Limb (tissue), 2 donors: ENCODE measurements around the gene PCYT2.

ENCODE experiments used
- DNase-seq, 2 donors: peaks; one replicate each; pipeline ENCODE4 v3.0.0-alpha.2; 2016; ENCODE audit errors: extremely low spot score in 2 of 2

Gene PCYT2

DNA sequence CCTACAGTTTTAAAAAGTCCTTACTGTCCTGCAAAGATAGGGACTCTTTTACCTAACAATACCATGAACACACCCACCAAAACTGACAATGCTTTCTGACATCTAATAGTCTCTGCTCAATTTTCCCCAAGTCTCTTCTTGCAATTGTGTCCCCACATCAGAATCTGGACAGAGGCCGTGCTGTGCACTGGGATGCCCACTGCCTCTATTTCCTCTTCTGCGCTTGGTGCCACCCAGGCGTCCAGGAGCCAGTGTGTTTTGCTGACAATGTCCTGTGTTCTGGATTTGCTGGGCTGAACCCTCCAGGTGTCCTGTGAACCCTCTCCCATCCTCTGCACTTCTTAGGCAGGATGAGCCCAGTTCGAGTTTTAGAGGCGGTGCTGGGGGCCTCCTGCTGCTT is 33.6 kb downstream of the PCYT2 start:
- DNase-seq, result no peak

DNA sequence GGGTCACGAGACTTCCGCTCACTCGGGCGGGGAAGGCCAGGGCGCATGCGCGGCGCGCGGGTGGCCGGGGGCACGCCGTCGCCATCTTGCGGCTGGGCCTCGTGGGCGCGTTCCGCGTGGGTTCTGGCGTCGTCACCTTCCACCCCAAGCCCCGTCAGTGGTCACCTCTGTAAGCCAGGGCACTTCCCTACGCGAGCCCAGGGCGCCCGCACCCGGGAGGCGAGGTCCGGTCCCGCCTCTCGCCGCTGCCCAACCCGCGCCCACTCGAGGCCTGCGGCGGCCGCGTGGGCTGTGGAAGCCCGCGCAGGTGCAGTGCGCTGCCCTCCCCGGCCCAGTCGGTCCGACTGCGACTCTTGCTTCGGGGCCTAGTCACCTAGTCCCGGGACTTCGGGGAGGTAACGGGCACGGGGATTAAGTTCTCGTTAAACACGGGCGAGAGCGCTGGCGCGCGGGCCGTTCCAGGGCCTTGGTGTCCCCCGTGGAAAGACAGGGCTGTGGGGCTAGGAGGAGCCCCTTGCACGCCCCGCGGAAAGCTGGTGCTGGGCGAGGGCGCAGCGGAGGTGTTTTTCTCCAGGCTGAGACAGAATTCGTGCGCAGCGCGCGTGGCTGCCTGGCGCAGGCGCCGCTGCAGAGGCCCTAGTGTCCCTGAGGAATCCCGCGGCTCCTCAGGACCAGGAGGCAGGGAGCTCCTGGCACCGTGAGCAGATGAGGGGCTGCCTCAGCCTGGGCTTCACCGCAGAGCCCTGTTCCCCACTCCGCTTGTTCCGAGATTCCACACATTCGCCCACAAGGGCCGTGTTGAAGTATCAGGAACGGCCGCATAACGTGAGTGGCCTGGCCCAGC is 39.6 kb downstream of the PCYT2 start:
- peak; percentile 91 to 95 for DNase-seq

DNA sequence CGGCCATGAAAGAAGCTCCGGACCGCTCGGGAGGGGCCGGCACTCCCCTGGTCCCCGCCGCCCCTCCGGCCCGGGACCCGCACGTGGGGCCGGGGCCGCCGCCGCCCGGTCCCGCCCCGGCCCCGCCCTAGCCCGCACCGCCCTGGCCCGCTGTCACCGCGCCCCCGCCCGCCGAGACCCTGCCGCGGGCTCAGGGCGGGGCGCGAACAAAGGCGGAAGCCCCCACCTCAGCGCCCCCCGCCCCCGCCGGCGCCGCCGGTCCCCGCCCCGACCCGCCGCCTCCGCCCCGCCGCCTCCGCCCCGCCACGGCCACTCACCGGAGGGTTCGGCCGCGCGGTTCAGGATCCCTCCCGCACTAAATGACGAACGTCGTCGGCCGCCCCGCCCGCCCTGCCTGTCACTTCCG is 40.2 kb downstream of the PCYT2 start, which contains the start of gene ARHGDIA:
Gene ARHGDIA, minus strand, starts transcription at position 357 of the 406 bp plus-strand sequence. CDS start 1,407 bp downstream, outside the sequence.
- no peak for DNase-seq

DNA sequence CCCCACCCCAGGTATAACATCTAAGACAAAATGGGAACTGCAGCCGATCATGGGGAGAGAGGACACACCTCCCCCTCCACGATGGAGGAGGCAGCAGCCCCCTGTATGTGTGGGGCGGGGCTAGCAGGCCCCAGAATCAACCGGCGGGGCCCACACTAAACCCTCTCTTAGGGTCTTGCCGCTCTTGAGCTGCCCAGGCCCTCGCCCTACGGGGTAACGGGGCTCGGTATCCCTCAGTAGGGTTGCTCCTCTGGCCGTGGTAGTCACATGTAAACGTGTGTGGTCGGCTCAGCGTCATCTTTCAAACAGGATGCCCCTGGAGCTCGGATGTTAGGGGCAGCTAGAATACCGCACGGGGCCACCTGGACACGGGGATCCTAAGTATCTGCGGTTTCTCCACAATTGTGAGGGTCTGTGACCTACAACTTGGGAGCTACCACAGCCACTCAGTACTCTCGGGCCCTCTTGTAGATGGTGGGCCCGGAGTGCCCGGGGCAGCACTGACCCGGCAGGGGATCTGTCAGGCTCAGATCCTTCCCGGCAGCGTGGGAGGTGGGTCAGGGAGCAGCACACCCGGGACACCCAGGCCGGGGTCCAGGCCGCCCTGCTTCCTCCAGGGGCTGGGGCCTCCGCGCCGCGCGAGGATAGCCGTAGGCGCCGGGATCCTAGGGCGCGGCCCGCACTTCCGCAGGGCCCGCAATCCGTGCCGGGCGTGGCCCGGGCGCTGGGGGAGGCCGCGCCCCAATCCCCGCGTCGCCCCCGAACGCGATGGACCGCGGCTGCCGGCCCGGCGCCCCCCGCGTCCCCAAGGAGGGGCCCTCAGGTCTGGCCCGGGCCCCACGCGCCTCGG is 40.8 kb downstream of the PCYT2 start:
- DNase-seq, result peak in 1 of 2 donors; percentile 65

DNA sequence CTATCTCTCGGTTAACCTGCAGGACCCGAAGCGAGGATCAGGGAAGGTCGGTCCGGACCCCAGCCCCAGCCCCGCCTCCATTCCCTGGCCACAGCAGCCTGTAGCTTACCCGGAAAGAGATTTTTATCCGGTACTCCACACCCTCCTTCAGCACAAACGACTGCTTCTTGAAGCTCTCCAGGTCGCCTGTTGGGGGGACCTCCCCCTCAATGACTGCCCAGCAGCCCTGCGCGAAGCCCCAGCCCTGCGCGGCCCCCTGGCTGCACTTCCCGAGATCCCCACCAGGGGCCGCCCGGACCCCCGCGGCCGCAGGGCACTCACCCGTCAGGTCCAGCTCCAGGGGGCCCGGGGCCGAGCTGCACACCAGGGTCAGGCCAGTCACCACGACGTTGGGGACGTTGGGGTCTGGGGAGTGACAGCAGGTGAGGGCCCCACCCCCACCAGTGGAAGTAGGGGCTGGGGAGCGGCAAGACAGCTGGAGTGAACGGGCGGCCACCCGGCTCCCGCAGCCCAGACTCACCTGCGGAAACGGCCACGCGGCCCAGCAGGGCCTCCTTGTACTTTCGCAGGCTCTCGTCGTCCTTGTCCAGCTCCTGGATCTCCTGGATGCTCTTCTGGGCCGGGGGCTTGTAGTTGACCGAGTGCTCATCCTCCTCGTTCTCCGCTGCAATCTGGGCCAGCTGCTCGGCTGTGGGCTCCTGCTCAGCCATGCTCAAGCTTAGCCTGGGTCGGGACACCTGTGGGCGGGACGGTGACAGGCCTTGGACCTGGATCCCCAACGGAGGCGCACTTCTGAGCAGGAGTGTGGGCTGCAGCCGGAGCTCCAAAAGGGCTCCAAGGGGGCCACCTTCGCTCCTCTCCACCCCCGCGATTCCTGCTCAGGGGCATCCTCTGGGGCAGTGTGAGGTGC is 41.7 kb downstream of the PCYT2 start:
- peak in 1 of 2 donors; percentile 81 for DNase-seq

DNA sequence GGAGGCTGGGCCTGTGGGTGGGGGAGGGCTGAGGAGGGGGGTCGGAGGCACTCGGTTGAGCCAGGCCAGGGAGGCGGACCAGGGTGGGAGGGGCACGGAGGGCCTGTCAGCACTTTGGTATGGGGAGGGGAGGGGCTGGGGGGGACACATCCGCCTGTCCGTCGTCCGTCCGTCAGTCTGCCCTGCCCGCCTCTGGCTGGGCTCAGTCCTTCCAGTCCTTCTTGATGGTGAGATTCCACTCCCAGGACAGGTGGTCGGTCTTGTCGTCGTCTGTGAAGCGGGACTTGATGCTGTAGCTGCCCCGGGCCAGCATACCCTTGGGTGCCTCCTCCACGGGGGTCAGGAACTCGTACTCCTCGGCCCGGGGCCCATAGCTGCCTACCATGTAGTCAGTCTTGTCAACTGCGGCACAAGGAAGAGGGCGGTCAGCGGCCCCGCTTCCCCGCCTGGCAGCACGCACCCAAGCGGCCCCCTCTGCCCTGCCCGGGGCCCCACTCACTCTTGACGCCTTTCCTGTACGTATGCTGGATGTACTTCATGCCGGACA is 42.5 kb downstream of the PCYT2 start:
- DNase-seq, result peak in 1 of 2 donors; percentile 61

DNA sequence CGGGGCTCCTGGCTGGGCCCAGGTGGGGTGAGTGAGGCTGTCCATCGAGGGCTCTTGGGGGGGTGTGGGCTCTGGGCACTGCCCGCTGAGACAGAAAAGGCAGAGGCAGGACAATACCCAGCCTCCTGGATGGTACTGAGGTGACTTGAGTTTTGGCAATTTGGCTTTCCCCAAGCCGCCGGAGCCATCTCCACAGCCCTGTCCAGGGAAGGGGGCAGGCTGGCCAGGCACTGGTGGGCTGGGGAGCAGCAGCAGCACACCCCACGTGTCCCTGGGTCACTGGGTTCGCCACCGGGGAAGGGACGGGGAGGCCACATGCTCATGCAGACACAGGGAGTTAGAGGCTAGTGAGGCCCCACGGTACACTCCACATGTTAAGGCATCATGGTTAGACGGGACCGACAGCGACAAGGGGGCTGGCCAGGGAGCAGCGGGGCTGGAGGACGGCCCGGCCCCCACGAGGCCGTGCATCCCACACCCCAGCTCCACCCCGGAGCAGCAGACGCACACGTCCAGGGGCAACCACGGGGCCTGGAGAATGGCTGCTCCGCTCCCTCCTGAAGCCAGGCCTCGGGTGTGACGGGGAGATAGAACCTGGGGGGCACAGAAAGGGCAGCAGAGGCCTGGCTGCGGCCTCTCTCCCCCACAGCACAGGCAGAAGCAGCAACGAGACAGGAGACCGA is 43.1 kb downstream of the PCYT2 start:
- no peak for DNase-seq

DNA sequence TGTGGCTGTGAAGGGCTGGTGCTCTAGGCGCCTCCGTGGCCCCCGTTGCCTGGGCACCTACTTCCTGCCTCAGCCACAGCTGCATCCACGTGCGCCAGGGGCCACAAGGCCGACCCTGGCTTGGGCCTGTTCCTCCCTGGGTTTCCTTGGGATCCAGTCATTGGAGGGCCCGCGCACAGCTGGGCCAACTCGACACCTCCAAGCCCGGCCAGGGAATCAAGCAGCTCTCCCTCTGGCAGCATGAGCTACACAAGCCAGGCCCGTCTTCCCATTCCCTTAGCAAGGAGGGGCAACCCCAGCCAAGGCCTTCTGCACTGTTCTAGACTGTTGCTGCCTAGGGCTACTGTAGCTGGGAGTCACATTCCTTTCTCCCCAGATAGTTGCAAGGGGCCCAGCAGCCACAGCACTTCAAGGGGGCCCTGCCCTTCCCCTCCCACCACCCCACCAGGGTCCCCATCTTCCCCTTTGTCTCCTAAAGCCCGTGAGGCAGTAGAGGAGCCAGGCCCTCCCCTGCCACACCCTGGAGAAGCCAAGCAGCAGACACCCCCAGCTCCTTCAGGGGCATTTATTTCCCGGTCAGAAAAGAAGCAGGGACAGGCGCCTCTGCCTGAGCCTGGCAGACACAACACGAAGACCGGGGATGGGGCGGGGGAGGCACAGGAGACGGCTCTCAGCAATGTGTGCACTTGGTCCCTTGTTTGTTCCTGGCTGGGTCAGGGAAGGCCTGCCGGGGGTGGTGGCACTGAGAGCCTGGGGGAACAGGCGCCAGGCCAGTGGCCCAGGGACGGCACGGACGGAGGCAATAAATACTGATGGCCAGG is 43.8 kb downstream of the PCYT2 start:
- DNase-seq, result no peak

DNA sequence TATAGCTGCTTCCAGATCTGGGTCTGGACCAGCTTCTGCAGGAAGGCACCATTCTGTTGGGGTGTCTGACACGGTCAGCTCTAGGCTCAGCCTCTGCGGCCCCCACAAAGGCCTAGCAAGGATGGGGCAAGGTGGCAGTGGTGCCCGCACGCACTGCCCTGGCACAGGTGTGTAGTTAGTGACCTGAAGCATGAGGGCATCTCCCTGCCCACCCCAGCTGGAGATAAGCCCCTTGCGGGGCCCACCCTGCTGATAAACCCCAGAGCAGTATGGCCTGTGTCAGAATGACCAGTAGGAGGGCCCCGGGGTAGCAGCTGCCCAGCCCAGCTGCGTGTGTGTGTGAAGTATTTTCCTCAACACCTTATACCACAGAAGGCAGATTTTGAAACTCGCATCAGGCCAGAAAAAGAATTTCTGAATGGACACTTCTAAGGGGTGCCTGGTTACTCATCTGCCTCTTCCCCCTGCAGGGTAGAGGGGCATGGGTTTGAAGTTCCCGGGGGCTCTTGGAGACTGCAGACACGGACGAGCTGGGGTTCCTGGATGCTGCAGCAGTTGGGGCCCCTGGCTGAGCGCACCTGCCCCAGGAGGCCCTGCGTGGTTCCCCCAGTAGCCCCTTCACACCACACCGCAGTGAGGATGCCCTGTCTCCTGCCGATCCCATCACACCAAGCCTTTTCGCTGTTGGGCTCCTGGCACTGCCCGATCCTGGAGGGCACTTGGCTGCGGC is 44.6 kb downstream of the PCYT2 start:
- DNase-seq, result no peak

DNA sequence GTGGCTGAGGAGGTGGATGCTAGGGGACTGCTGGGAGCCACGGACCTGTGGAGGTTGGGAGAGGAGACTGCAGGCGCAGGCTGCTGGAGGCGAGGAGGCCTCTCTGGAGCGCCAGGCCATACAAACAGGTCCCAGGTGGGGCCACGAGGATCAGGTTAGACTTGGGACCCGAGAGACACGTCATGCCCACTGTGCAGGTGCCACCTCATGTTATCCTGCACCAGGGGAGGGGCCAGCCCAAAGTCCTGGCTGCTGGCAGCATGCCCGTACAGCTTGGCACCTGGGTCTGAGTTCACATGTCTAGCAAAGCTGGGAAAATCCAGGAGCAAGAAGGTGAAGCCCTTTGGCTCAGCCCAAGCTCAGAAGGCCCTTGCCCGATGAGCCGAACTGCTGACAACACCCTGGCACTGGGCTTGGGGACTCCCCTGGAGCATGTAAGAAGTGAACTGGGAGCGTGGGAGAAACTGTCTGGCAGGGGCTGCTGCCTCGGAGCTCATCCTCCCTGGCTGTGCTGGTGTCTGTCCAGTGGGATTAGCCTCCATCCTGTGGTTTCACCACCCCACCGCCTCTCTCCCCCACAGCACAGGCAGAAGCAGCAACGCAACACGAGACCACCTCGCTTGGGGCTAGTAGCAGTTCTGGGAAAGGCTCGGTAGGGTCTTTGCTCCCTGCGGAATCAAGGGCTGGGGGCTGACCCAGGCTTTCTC is 45.3 kb downstream of the PCYT2 start:
- peak in 1 of 2 donors; percentile 51 for DNase-seq

DNA sequence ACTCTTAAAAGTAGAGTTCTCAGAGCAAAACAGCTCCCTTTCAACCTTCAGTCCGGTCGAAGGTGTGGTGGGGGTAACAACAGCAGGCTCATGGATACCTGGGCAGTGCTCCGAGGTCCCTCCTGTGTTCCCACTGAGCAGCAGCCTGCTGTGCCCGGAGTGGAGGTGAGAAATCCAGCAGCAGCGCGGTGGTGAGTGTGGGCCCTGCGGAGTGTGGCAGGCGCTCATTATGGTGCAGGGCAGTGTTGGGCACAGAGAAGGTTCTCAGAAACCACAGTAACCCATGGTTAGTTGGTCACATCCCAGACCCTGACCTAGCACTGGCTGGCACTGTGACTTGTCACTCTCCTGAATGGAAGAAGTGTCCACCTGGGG is 45.9 kb downstream of the PCYT2 start:
- no peak for DNase-seq

DNA sequence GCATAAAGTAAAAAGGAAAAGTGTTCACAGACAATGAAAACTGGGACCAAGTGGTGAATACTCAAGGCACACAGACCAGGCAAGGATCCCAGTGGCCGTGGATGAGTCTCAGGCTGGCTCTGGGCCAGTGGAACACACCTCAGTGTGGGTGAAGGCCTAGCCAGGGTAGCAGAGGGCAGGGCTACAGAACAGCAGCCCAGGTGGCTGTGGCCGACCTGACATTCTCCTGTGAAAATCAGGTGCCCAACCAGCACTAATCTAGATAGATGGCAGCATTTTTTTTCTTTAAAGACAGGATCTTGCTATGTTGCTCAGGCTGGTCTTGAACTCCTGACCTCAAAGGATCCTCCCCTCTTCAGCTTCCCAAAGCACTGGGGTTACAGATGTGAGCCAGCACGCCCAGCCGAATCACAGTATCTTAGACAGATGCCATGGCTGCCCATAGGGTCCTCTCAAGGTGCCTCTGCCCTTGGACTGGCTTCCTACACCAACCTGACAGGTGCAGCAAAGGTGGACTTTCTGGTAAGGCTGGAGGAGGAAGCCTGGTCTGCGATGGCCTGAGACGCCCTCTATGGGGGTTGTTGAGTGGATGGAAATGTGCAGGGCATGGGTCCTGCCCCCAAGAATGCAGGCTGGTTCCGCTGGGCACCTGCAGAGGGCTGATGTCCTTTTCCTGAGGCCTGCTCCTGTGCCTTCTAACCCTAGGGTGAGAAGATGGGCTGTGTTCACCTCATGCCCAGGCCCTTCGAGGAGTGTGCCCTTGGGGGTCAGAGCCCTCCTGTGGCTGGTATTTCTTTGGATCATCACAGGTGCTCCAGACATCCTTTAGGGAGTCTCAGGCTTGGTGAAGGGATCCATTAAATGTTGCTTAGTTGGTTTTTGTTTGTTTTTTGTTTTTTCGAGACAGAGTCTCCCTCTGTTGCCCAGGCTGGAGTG is 47.1 kb downstream of the PCYT2 start:
- DNase-seq, result no peak

DNA sequence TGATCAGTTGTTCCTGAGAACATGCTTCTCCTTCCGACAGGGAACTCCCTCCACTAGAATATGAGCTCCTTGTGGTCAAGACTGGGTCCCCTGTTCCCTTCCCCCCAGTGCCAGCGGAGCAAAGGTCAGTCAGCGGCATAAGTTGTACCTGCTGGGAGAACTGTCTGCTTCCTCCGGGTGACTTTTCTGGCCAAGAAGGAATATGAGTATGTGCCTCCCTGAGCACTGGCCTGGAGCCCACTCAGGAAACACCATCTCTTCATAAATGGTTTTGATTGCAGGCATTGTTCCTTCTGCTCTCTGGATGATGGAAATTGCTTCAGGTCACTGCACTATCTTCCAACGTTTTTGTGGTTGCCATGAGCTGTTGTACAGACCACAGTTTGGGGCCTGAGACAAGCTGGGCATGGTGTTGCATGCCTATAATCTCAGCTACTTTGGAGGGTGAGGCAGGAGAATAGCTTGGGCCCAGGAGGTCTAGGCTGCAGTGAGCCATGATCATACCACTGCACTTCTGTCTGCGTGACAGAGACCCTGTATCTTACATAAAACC is 48.0 kb downstream of the PCYT2 start:
- no peak for DNase-seq

DNA sequence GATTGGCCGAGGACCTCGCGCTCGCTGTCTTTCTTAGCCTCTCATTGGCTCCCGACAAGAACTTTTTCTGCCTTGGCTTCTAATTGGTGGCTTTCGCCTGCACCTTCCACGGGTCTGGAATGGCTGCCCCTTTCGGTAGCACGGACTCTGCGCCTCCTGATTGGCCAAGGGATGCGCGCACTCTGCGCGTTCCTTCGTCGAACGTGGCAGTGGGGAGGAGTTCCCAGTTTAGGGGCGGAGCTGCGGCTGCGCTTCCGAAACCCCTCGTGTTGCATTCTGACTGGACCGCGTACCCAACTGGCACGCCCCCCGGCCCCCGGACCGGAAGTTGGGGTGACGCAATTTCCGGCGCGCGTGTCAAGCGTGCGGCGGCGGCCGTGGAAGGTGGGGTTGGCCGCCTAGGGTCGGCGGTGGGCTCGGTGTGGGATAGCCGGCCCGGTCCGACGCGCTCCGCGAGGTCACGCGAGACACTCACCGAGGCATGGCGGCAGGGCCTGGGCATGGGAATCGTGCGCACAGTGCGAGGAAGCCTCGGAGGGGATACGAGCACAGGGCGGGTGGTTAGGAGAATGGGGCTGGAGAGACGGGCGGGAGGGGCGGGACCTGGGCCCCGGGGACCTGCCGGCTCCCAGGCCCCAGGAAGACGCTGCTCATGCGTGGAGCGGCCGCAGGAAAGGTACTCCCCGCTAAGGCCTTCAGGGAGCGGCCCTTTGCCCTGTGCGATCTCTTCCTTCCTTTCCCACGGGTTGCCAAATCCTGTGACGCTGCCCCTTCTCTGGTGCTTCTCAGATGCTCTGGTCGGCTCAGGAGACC is 50.2 kb downstream of the PCYT2 start:
- DNase-seq, result peak; percentile 100

DNA sequence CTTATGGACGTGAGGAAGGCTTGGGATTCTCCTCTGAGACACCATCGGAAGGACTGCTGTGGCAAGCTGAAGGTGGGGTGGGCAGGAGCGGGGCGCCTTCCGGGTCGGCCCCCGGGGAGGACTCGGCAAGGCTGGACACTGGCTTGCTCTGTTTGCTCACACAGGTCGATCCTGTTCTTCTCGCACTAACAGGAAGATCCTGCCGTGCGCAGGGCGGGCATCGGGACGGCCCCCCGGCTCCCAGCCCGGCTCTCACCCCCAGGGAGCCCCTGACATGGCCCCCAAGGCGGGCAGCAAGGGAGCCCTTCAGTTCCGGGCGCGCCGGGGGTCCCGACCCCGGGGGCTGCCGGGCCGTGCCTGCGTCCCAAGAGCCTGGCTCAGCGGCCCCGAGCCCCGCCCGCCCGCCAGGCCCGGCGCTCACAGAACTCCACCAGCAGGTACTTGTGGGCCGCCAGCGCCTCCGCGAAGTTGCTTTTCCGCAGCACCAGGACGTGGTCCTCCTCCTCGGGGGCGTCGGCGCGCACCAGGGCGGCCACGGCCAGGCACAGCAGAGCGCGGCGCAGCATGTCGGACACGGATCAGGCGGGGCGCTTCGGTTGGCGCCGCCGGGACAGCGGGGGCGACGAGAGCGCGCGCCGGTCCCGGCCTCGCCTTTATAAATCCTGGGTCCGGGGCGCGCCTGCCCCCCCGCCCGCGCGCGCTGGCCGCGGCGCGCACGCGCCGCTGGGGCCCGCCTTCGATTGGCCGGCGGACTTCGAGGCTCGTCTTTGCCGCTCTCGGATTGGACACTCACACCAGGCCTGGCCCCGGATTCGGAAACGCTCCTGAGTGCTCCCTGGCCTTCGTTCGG is 51.1 kb downstream of the PCYT2 start, which contains the start of gene P4HB:
Gene P4HB, minus strand, starts transcription at position 630 of the 850 bp plus-strand sequence. Its CDS starts 64 bp downstream, at position 566.
- DNase-seq, result no peak
